NCI-H1694 (cell line): ENCODE data around the gene KRTAP10-8.
"Not testable (repeated sequence)": the region's sequence is repeated elsewhere in the genome, so short reads cannot be mapped to it uniquely, and the experiment has no call there.

Experiments
- DNase-seq: peaks from one replicate; lab custom pipeline; 2025; lab: John Stamatoyannopoulos, UW

Gene KRTAP10-8

GRCh38 chr21:44599264-44600029 is 12.4 kb upstream of the KRTAP10-8 start:
- no peak for DNase-seq

- DNase-seq: not testable (repeated sequence)
Observed at GRCh38 chr21:44600118-44600978, 11.5 kb upstream of the KRTAP10-8 start, which contains the start of gene KRTAP10-7. Gene KRTAP10-7 (plus strand): TSS chr21:44600597. CDS start chr21:44600622, 25 bp downstream.

- DNase-seq: peak; percentile 53
Observed at GRCh38 chr21:44601091-44601490, 10.8 kb upstream of the KRTAP10-8 start.

- DNase-seq: no peak
Observed at GRCh38 chr21:44601596-44602462, 10.1 kb upstream of the KRTAP10-8 start.

- DNase-seq: no peak
Observed at GRCh38 chr21:44602463-44602850, 9.4 kb upstream of the KRTAP10-8 start.

GRCh38 chr21:44603109-44603875 is 8.6 kb upstream of the KRTAP10-8 start:
- DNase-seq: no peak

GRCh38 chr21:44603911-44604310 is 8.0 kb upstream of the KRTAP10-8 start:
- no peak for DNase-seq

- no peak for DNase-seq
Observed at GRCh38 chr21:44606495-44606894, 5.4 kb upstream of the KRTAP10-8 start.

GRCh38 chr21:44609193-44609592 is 2.7 kb upstream of the KRTAP10-8 start:
- DNase-seq: no peak

- not testable (repeated sequence) for DNase-seq
Observed at GRCh38 chr21:44610157-44610843, 1.6 kb upstream of the KRTAP10-8 start.

- no peak for DNase-seq
Observed at GRCh38 chr21:44611551-44611950, 328 bp upstream of the KRTAP10-8 start.

GRCh38 chr21:44612669-44613229 is 870 bp downstream of the KRTAP10-8 start:
- no peak for DNase-seq

GRCh38 chr21:44613386-44614155 is 1.7 kb downstream of the KRTAP10-8 start:
- DNase-seq: no peak

- no peak for DNase-seq
Observed at GRCh38 chr21:44614161-44614631, 2.3 kb downstream of the KRTAP10-8 start.

GRCh38 chr21:44614961-44615391 is 3.1 kb downstream of the KRTAP10-8 start:
- DNase-seq: no peak

GRCh38 chr21:44615466-44615865 is 3.6 kb downstream of the KRTAP10-8 start:
- DNase-seq: no peak

- DNase-seq: peak; percentile 32
Observed at GRCh38 chr21:44615911-44616590, 4.2 kb downstream of the KRTAP10-8 start.

GRCh38 chr21:44616591-44616926 is 4.7 kb downstream of the KRTAP10-8 start:
- DNase-seq: no peak

GRCh38 chr21:44617071-44617501 is 5.2 kb downstream of the KRTAP10-8 start:
- no peak for DNase-seq
